Left renal pelvis (tissue), 4 donors: Measurements from ENCODE around the gene LSM2. TPM values are rescaled to one million over a fixed set of nuclear protein-coding genes. Genes with fewer than 3 reads are reported as not detected.
A peak's percentile ranks its signal among the peaks of the same experiment; 100 is the strongest.
"Not testable (repeated sequence)": the region's sequence is repeated elsewhere in the genome, so short reads cannot be mapped to it uniquely, and the experiment has no call there.

ENCODE experiments used
- DNase-seq, 4 donors: peaks; one replicate each; pipeline ENCODE4 v3.0.0-alpha.2; 2013; ENCODE audit warnings: low read depth in 4 of 4, low spot score in 3 of 4
- polyA plus RNA-seq, 4 donors: library from polyadenylated mRNA; unstranded; fragments of 120-200 nt; gene quantifications; one replicate each; pipeline ENCODE4 v1.2.1, GENCODE V29; 2013; ENCODE audit not compliant: insufficient read length in 4 of 4

Gene LSM2
- polyA plus RNA-seq, 4 donors = 71.4 to 84.9 (median 84.3) TPM

GRCh38 chr6:31829633-31830283, 23.0 kb upstream of the LSM2 start:
- peak in 1 of 4 donors; percentile 68 for DNase-seq

- peak; percentile 98 to 100 (median 100) for DNase-seq
Measured at GRCh38 chr6:31827286-31828079, 20.7 kb upstream of the LSM2 start, which contains the start of gene HSPA1B. TSS of gene HSPA1B (plus strand) at chr6:31827738. CDS start at chr6:31827951, 213 bp downstream.

GRCh38 chr6:31826793-31827285, 20.1 kb upstream of the LSM2 start:
- peak in 1 of 4 donors; percentile 55 for DNase-seq

GRCh38 chr6:31825553-31825952, 18.8 kb upstream of the LSM2 start:
- DNase-seq = no peak

GRCh38 chr6:31823592-31824196, 16.9 kb upstream of the LSM2 start:
- not testable (repeated sequence) for DNase-seq

DNA sequence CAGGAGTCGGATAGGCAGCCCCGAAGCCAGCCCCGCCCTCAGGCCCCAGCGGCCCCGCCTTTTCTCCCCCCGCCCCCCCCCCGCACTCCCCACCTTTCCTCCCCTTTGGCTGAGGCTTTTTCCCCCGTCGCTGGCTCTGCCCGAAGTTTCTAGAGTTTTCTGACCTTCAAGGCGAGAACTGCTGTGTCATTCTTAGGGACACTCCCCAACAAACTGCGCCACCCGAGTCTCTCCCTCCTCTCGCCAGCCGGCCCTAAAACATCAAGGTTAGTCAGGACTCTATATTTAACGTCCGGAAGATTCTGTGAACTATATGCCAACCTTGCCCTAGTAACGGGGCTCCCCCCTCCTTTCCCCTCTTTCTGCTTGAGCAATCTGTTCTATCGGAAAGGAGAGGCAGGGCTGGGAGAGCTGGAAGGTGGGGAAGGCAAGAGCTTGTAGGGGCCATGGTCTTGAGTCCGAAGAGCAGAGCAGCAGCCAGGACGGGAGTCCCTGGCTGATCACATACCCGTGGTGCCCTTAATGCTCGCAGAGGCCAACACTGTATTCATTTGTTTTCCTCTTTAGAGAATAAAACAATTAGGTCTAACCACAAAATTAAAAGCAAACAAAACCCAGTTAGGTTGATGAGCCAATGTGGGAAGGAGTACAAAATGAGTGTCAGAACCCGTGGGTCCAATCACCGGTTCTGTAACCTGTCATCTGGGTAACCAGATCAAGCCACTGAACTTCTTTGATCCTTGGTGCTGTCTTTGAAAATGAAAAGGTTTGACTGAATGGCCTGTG, 15.5 kb upstream of the LSM2 start:
- peak in 1 of 4 donors; percentile 62 for DNase-seq

DNA sequence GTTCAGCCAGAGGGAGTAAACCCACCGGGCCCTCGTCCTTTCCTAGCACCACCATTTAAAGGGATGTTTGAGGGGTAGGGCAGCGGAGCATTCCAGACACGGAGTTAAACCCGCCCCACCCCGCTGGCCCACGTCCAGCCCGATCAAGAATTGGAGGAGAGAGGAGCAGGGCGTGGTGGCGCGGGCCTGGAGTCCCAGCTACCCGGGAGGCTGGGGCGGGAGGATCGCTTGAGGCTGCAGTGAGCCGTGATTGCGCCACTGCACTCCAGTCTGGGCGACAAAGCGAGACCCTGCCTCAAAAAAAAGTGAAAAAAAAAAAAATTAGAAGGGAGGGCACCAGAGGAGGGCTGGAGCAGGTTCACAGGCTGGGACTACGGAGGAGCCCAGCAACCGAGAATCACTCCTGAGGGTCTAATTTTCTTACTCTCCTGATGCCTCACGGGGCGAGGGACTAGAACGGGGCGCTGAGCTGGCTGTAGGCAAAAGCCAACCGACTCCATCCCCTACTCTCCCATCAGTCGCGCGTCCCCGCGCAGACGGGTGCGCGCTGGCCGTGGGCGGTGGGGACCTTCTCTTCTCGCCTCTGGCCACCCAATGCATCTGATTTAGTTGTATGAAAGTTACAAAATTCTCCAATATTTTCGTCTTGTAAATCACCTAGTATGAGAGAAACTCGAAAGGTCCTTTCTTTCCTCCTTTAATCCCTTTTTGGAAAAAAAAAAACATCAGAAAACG, 14.7 kb upstream of the LSM2 start:
- DNase-seq = peak in 1 of 4 donors; percentile 62

GRCh38 chr6:31820399-31820798, 13.6 kb upstream of the LSM2 start:
- not testable (repeated sequence) for DNase-seq

DNA sequence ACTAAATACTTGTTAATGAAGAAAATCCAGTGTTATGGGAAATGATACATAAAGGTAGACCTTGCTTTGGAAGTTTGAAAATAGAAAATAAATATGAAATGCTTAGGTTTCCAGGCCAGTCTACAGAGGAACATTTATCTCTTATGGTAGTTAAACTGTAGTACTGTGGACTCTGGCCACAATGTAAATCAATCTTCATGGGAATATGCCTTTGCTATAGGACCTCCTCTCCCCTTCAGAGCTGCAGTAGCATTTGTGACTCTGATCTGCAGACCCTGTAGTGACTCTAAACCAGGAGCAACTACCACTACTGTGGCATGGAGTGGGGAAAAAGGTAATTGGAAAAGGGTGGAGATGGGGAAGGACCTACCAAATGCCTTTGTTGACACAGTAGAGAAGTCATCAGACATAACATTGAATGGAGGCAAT, 13.1 kb upstream of the LSM2 start:
- no peak for DNase-seq

DNA sequence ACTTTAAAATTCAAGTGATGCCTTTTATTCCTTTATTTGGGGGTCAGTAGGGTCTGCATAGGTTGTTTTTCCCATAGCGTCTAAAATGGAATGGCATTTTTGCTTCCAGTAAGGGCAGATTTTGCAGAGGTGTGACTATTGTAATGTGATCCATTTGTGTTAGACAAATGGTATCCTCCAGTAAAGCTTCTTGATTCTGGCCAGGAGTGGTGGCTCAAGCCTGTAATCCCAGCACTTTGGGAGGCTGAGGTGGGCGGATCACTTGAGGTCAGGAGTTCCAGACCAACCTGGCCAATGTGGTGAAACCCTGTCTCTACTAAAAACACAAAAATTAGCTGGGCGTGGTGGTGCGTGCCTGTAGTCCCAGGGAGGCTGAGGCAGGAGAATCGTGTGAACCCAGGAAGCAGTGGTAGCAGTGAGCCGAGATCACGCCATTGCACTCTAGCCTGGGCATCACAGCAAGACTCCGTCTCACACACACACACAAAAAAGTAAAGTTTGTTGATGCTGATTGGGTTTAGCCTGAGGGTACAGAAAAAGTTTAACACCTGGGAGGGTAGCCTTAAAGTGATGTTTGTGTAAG, 11.3 kb upstream of the LSM2 start:
- DNase-seq = not testable (repeated sequence)

DNA sequence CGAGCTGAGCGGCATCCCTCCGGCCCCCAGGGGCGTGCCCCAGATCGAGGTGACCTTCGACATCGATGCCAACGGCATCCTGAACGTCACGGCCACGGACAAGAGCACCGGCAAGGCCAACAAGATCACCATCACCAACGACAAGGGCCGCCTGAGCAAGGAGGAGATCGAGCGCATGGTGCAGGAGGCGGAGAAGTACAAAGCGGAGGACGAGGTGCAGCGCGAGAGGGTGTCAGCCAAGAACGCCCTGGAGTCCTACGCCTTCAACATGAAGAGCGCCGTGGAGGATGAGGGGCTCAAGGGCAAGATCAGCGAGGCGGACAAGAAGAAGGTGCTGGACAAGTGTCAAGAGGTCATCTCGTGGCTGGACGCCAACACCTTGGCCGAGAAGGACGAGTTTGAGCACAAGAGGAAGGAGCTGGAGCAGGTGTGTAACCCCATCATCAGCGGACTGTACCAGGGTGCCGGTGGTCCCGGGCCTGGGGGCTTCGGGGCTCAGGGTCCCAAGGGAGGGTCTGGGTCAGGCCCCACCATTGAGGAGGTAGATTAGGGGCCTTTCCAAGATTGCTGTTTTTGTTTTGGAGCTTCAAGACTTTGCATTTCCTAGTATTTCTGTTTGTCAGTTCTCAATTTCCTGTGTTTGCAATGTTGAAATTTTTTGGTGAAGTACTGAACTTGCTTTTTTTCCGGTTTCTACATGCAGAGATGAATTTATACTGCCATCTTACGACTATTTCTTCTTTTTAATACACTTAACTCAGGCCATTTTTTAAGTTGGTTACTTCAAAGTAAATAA, 10.6 kb upstream of the LSM2 start:
- not testable (repeated sequence) for DNase-seq

GRCh38 chr6:31815025-31815838, 8.5 kb upstream of the LSM2 start, which contains the start of the genes HSPA1A and HSPA1L:
TSS of gene HSPA1A (plus strand) at chr6:31815543. CDS start at chr6:31815757, 214 bp downstream.
TSS of gene HSPA1L (minus strand) at chr6:31815283. CDS start at chr6:31811972, 3,311 bp downstream.
- peak in 3 of 4 donors; percentile 94 to 95 (median 95) for DNase-seq

GRCh38 chr6:31814677-31815024, 7.9 kb upstream of the LSM2 start:
- DNase-seq = peak in 3 of 4 donors; percentile 88 to 96 (median 94)

GRCh38 chr6:31813465-31813849, 6.7 kb upstream of the LSM2 start:
- no peak for DNase-seq

DNA sequence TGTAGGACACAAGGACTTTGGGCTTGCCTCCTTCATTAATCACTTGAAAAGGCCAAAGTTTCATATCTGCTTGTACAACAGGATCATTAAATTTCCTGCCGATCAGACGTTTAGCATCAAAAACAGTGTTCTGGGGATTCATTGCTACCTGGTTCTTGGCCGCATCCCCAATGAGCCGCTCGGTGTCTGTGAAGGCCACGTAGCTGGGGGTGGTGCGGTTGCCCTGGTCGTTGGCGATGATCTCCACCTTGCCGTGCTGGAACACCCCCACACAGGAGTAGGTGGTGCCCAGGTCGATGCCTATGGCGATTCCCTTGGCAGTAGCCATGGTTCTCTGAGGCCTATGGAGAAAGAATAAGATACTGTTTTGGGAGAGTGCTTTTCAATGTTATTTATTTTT, 4.9 kb upstream of the LSM2 start:
- DNase-seq = no peak

DNA sequence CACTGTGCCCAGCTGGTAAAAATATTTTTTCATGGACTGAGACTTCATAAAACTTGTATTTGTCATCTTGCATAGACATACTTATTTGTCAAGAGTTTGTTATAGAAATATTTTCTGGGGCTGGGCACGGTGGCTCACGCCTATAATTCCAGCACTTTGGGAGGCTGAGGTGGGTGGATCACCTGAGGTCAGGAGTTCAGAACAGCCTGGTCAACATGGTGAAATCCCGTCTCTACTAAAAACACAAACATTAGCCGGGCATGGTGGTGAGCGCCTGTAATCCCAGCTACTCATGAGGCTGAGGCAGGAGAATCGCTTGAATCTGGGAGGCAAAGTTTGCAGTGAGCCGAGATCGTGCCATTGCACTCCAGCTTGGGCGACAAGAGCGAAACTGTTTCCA, 1.8 kb upstream of the LSM2 start:
- DNase-seq = not testable (repeated sequence)

GRCh38 chr6:31805939-31806469, 762 bp downstream of the LSM2 start:
- DNase-seq = no peak
